ENCODE data around the gene S100A10.

The S100A10 gene

DNA sequence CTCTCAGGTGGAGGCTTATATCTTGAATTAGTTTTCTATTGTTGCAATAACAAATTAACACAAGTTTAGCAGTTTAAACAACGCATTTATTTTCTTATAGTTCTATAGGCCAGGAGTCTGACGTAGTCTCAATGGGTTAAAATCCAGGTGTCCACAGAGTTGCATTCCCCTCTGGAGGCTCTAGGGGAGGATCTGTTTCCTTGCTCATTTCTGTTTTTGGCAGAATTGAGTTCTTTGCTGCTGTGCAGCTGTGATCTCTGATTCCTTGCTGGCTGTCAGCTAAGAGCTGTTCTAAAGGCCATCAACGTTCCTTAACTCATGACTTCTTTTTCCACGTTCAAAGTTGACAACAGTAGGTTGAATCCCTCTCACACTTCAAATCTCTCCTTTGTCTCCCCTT is 31.8 kb downstream of the S100A10 start:
- DNase-seq (ENCODE audit: low read depth) = no peak

DNA sequence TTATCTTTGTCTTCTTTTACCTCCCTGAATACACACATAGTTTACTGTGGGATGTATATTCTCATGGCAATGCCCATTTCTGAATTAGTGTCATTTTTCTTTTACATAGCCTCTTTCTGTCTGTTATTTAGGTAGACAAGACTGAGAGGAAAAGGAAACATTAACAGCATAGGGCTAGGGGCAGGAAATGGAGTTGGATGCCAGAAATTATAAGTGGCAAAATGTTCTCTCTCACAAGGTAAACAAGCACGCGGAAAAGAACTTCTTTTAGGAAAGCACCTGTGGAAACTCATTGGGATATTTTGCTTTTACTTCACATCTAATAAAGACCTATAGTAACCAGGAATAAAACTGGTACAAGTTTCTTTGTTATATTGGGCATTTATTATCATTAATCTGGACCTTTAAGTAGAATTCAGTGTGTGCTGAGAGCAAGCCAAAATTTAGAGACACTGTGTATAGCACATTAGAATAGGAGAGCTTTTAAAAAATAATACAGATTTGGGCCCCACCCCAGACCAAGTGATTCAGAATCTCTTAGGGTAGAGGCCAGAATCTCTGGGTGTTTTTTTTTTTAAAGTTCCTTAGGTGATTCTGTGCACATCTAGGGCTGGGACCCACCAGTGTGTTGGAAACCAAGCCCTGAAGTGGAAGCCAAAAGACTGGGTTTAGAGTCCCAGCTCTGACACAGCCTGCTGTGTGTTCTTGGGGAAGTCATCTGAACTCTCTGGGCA is 32.7 kb downstream of the S100A10 start:
- no peak for DNase-seq (ENCODE audit: low read depth)

DNA sequence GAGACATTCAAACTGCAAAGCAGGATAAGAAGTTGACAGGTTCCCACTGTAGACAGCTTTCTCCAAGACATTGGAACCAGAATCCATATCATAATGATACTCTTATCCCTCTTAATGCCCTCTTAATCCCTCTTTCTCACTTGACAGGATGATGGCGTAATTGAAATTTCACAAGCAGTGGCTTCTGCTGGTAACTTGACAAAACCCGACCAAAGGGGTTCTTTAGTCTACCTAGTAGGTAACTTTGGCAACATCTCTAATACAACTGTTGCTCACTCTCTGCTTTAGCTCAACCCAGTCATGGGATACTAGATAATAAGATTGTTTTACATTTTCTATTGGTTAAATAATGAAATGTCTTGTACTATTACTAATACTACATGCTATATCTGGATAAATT is 34.7 kb downstream of the S100A10 start:
- DNase-seq (ENCODE audit: low read depth) = no peak

DNA sequence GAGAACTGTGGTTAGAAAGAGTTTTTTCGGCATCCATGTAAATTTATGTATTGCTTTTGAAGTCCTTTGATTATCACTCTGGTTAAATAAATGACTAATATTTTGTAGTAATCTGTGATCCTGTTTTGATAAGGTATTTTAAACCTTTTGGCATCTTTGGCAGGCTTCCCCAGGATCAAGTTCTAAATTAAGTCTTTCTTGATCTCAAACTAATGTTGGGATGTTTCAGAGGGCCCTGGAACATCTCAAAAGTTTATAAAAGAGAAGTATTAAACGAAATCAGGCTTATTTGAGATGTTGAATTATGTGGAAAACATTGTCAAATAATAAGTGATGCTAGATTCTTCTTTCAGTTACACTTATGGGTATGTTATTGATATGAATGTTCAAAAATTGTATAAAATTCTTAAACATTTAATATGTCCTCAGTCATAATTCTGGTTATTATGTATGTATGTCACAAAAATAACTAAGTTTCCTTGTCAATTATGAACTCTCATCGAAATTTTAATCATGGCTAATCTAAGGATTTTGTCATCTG is 36.6 kb downstream of the S100A10 start:
- DNase-seq (ENCODE audit: low read depth) = no peak

DNA sequence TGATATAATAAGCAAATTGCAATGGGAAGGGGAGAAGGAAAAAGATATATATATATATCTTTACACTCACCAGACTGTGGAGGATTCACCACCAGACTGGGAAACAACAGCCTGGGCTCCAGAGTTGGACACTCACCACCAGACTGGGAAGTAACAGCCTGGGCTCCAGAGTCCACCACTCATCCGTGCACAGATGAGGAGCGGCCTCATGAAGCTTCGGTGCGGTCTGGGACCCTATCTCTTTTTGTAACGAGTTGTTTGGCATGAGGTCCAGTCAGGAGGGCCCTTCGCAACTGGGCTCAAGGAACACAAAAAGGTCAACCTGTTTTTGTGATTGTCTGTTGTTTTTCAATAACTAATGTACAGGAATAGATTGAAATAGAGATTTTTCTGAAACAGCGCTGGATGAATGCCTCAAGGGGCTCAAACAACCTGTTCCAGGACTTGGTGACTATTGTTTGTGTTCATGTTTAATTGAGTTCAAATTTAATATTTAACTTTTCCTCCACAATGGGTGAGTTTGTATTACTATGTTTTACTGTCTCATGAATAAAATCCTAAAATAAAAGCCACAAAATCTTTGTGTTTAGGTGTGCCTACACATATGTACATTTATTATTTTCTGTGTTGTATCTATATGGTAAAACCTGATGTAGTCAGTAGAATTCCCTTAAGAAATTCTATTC is 40.1 kb downstream of the S100A10 start:
- DNase-seq (ENCODE audit: low read depth) = no peak

DNA sequence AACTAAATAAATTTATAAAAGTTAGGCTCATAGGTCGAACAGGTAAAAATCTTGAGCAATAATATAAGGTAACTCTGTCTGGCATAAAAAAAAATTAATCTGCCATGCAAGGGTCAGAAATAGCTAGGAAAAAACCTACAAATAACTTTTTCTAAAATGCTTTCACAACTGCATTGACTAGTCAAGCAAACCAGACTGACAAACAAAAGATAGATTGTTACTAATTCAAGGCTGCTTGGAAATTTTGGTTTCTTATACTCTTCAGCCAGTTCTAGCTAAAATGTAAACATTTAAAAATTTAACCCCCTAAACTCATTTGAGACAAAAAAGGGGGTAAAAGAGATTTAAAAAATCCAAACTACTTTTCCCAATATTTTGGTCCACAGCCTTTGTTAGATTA is 40.8 kb downstream of the S100A10 start:
- DNase-seq (ENCODE audit: low read depth) = no peak

DNA sequence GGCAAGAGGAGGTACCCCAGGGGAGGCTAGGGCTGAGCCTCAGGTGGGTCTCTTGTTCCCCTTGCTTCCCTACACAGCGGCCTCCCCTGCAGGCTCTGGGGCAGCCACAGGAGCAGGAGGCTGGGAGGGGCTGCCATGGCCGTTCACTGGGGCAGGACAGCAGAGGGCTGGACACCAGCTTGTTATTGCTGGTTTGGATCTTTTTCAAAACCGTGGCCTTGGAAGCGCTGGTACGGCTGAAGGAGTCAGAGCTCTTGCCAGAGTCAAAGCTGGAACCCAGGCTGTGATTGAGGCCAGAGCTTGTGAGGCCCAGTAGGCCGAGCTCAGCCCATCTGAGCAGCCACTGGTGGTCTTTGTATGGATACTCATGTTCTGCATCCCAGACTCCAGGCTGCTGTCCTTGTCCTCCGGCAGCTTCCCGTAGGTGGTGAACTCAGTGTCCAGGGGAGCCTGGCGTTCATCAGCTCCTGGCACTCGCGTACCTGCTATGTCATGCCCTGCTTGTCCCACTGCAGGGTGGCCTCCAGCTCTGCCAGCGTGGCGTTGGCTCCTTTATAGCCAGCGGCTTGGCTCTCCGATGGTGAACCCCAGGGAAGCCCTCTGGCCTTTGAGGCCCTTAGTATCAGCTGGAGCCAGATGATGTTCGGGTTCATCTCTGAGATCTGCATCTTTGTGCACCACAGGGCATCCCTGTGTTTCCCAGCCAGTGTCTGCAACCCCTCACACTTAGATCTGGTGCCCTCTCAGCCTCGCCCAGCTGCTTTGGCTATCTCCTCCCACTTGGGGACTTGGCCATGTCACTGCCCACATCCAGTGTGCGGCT is 44.1 kb downstream of the S100A10 start:
- DNase-seq (ENCODE audit: low read depth) = no peak

DNA sequence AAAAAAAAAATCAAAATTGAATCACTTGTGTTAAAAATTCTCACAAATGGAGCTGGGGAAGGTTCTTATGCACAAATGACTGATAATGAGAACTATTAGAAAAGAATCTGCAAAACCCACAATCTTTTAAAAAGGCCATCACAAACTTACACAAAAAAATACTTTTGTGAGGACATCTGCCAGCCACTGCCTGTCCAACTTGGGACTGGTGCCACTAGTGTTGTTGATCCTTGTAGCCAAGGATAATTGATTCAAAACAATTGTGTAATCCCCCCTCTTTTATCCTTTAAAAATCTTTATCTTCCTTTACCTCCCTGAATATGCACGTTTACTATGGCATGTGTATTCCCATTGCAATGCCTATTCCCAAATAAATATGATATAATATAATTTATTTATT is 45.2 kb downstream of the S100A10 start:
- DNase-seq (ENCODE audit: low read depth) = no peak

DNA sequence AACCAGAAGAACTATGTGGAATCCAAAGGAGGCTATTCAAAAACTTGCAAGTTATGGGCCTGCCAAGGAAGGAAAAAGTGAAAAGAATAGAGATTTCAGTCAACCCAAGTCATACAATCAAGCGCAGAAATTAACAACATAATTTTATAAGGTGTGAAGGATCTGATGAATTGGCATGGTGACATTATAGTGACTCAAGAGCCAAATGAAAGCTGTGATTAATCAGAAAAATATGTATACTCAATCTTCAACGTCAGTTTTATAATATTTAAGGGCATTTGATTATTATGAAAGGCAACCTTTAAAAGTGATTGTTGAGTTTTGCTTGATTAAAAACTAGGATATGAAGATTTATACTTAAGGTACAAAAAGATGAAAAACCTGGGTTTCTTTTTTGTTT is 46.5 kb downstream of the S100A10 start:
- DNase-seq (ENCODE audit: low read depth) = no peak

DNA sequence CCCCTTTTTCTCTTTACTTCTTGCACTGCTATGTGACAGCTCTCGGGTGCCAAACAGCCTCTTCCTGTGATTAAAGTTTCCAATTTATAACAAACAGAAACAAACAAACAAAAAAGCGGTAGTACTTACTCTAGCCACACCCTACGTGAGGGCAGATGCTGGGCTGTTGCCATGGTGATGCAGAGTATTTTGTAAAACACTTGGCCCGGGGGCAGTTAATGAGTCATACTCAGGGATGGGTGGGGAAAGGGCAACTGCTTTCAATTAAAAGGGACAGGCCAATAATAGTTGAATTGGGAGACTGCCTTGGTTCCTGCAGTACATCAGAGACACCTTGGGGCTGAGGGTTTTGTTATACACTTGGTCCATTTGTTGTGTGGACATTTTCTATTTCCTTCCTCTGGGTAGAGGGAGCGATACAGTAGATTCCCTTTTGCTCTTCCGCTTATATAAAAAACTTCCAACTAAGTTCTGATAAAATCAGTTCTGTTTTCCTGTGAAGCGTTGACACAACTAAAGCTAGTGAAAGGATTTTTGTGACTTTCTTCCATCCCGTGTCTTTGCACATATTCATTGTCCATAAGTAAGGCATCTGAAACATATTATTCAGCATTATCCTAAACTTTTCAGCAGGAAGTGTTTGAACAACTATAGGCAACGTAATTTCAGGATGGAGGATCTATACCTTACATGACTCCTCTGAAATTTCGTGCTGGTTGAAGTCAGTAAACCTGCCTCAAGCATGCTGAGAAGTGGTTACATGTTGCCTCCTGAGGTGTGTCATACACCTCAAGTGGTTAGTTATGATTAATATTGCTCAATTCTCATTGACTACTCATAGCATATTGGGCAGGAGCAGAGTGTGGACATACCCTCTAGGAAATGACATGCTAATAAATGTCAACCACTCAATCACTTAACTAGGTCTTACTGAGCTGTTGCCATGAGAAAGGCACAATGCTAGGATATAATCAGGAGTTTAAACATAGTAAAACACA is 47.6 kb downstream of the S100A10 start:
- peak; percentile 94 for DNase-seq (ENCODE audit: low read depth)

DNA sequence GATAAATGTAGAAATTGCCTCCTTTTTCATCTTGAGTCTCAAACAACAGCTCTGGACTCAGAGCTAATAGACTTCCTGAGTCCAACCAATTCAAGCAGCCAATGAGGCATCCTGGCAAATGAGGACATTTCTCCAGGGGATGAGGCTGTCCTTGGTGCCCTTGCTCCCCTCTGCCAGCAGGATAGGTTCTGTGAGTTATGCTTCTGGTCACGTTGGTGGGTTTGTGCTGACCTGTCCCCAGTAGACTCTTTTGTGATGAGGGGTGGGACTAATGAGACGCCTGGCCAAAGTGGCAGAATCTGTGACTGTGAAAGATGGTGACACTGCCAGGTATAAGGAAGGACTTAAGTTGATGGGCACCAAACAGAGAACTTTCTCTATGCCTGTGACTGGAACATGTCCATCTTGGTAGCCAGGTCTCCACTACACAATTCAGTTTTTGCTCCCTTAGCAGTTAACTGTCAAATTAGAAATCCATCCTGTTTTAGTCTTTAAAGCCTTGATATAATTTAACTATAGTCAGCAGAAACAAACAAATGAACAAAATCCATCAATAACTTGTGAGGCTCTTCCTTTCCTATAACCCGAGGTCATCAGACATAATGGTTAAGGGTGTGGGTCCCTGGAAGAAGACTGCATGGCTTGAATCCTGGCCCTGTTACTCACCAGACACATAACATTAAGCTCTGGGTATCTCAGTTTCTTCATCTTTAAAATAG is 48.6 kb downstream of the S100A10 start:
- no peak for DNase-seq (ENCODE audit: low read depth)

DNA sequence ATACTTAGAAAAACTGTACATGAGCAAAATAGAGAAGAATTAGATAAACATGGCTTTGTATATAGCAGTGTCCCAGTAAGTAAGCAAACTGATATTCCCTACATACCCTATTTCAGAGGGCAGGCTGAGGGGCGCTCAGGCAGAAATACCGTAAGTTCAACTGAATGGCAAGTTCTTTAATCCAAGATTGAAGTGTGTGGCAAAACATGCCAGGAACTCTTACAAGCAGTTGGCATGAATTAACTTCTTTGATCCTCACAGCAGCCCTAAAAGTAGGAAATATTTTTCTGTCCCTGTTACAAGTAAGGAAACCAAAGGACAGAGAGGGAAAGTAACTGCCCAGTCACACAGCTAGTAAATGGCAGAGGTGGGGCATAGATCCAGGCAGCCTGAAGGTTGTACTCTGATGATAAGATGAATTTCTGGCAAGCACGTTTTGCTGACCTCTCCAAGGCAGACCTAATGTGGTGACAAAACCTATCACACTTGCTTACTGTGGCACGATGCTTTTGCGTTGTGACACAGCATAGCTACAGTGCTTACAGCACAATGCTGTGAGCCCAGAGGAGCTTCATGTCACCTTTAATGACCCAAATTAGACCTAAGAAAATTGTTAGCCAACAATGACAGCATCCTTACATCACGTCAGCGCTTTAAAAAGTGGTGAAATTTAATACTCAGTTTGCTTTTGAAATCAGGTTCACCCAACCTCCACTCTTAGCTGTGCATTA is 49.4 kb downstream of the S100A10 start:
- DNase-seq (ENCODE audit: low read depth) = no peak

DNA sequence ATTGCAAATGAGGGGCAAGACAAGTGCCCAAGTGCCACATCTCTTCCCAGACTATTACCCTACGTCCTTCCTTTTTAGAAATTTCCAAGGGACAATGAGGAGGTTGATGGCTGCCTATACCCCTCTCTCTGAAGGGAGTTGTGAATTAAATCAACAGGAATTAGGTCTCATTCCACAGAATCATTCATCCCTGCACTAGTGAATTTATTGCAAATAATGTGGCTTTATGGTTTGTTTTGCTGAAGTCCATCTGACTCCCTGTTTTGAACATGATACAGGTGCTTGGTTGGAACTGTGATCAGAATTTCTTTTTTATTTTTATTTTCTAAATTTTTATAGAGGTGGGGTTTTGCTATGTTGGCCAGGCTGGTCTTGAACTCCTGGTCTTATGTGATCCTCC is 50.1 kb downstream of the S100A10 start:
- no peak for DNase-seq (ENCODE audit: low read depth)

DNA sequence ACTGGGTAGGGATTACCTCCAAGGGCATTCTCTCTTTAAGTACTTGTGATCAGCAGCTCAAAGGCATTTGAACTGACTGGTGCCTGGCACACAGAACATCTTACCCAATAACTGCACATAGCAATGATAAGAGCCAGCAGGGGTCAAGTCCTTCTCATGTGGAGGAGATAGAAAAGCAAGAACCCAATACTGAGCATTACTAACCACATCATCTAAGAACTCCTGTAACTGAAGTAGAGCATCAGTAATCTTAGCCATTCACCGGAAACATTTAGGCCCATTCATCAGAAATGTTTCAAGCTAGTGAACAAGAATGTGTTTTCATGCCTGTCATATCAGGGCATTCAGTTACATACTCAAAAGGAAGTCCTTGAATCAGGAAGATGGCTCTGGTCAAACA is 50.8 kb downstream of the S100A10 start:
- no peak for DNase-seq (ENCODE audit: low read depth)

DNA sequence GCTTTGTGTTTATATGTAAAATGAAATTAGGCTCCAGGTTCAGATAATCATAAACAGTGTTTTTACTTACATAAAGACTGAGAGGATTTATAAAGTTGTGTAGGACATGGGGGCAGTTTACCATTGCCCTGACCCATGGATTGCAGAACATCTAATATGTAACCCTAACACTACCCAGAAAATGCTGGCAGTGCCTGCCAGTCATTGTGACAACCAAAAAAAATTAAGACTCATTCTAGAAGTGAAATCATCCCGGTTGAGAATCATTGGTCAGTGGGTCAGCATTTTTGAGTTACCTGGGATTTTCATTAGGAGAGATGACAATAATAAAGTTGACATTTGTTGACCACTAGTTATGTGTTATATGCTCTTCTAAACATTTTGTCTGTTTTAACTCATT is 53.1 kb downstream of the S100A10 start:
- no peak for DNase-seq (ENCODE audit: low read depth)

DNA sequence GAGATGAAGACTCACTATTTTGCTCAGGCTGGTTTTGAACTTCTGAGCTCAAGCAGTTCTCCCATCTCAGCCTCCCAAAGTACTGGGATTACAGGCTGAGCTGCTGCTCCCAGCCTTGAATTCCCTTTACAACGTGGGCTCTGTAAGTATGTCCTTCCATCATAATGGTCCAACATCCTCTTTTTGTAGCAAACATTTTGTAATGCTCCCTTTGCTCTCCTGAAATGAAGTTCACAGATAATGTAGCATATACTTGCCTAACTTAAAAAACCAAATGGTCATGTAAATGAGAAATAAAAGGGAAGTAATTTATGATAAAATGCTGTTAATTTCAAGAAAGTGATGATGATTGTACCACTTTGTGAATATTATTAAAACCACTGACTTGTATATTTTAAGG is 53.9 kb downstream of the S100A10 start:
- no peak for DNase-seq (ENCODE audit: low read depth)

DNA sequence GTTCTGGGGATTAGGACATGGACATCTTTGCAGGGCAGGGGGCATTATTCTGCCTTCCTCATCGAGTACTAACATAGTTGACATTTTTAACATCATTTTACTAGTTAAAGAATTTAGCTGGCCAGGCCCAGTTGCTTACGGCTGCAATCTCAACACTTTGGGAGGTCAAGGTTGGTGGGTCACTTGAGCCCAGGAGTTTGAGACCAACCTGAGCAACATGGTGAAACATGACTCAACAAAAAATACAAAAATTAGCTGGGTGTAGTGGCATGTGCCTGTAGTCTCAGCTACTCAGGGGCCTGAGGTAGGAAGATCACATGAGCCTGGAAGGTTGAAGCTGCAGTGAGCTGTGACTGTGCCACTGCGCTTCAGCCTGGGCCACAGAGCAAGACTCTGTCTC is 54.5 kb downstream of the S100A10 start:
- DNase-seq (ENCODE audit: low read depth) = no peak

DNA sequence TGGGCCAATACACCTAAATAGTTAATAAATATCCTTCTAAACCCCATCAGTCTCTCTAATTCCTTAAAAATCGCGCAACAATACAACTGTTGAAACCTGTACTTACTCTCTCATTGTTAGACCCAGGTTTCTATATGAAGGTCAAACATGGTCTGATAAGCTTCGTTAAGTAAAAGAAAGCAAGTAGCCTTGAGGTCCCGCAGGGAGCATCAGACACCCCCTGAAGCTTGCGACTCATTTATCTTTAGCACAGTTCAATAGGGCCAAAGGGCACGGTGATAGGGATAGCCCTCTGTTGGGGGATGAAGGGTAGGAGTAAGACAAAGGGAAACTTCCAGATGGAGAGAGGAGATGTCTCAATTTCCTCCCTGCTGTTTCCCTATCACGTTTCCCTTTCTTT is 57.0 kb downstream of the S100A10 start:
- DNase-seq (ENCODE audit: low read depth) = no peak

DNA sequence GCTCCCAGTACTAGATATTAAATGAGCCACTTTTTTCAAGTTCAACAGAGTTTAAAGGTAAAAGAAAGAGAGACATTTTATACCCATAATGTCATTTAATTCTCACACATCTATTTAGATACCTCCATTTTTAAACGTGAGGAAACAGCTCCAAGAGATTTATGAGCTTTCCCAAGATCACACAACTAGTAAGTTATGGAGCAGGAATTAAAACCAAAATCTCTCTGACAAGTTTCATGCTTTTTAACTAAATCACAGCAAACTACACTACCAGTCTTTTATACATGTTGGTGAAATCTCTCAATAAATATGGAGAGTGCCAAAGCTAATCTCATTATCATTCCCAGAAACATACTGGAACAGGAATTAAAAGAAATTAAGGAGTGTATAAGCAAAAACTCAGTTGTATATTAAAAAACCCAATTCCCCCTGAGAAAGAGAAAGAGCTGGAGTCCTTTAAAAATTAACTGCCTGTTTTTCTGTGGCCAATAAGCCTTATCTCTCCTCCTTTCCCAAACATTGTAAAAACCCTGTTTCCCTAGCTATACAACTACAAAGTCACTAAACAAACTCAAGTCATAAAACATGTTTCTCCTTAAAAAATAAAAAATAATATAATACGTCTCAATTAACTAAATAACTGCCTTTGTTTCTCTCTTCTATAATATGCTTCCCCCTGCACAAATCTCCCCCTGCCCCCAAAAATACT is 57.6 kb downstream of the S100A10 start:
- no peak for DNase-seq (ENCODE audit: low read depth)

DNA sequence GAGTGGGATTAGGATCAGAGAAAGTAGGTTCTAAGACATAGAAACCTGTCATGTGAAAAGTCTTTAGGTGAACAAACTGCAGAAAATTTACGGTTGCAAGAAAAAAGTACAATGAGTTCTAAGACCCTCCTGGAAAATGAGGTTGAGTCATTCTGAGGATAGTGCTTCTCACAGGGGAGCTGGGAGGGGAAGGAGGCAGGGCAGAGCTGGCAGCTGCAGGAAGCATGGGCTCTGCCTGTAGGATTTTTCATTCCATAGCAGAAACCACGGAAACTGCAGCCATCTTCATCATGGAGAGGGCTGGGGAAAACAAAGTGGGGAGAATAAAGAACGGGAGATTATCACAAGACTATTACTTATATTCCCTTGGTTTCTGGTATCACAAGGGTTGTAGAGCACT is 58.5 kb downstream of the S100A10 start:
- no peak for DNase-seq (ENCODE audit: low read depth)

Measured in GM04503 (cell line).